RPMI7951 (cell line): Measurements from ENCODE around the gene DNAJC17. TPM values are rescaled to one million over a fixed set of nuclear protein-coding genes. Genes with fewer than 3 reads are reported as not detected.

Source experiments
- DNase-seq: peaks from one replicate; pipeline ENCODE4 v3.0.0-alpha.2; 2012; ENCODE audit warnings: low read depth
- total RNA-seq: library from RNA; depleted of rRNA; stranded (reverse); fragments of >200 nt; shearing (Covaris generic); gene quantifications from 2 replicates; pipeline ENCODE4 v1.2.3, GENCODE V29; 2014

DNAJC17 gene
- total RNA-seq, 1 experiment from 2014 or later: 36.9 TPM

- DNase-seq: no peak
Observed at GRCh38 chr15:40766906-40767837, 40.1 kb downstream of the DNAJC17 start.

- DNase-seq: peak; percentile 37
Observed at GRCh38 chr15:40766194-40766815, 41.0 kb downstream of the DNAJC17 start.

GRCh38 chr15:40764629-40765103 is 42.6 kb downstream of the DNAJC17 start:
- DNase-seq: no peak

- DNase-seq: peak; percentile 59
Observed at GRCh38 chr15:40763801-40764628, 43.3 kb downstream of the DNAJC17 start, which contains the start of gene GCHFR. GCHFR (plus strand) TSS chr15:40764068; CDS start chr15:40764181, 113 bp downstream.

GRCh38 chr15:40762919-40763800 is 44.1 kb downstream of the DNAJC17 start:
- DNase-seq: peak; percentile 63

- DNase-seq: no peak
Observed at GRCh38 chr15:40759961-40760360, 47.3 kb downstream of the DNAJC17 start.

- no peak for DNase-seq
Observed at GRCh38 chr15:40756938-40757337, 50.3 kb downstream of the DNAJC17 start.

GRCh38 chr15:40755812-40756208 is 51.5 kb downstream of the DNAJC17 start:
- no peak for DNase-seq

GRCh38 chr15:40754883-40755811 is 52.1 kb downstream of the DNAJC17 start, which contains the start of gene RMDN3:
RMDN3 (minus strand) TSS chr15:40755254; CDS start chr15:40754783, 471 bp downstream.
- peak; percentile 92 for DNase-seq

- DNase-seq: peak; percentile 49
Observed at GRCh38 chr15:40754574-40754882, 52.7 kb downstream of the DNAJC17 start.

- no peak for DNase-seq
Observed at GRCh38 chr15:40751745-40752144, 55.5 kb downstream of the DNAJC17 start.

- DNase-seq: no peak
Observed at GRCh38 chr15:40750885-40751284, 56.4 kb downstream of the DNAJC17 start.

GRCh38 chr15:40749151-40749630 is 58.1 kb downstream of the DNAJC17 start:
- DNase-seq: no peak

- DNase-seq: no peak
Observed at GRCh38 chr15:40747685-40748631, 59.3 kb downstream of the DNAJC17 start.

GRCh38 chr15:40746916-40747418 is 60.3 kb downstream of the DNAJC17 start:
- DNase-seq: no peak

- no peak for DNase-seq
Observed at GRCh38 chr15:40744815-40745152, 62.5 kb downstream of the DNAJC17 start.

- DNase-seq: peak; percentile 68
Observed at GRCh38 chr15:40743921-40744814, 63.1 kb downstream of the DNAJC17 start.
